Dendritic cell treated with granulocyte-macrophage colony-stimulating factor and Interleukin-4, amounts not matched to agents 40 ng/mL and 50 ng/mL, for 4 days (primary cell): ENCODE data around the gene ADGRF1.
"Not testable (repeated sequence)": the region's sequence is repeated elsewhere in the genome, so short reads cannot be mapped to it uniquely, and the experiment has no call there.

ENCODE experiments used
- H3K27ac Mint-ChIP-seq: one replicate; pipeline ENCODE4 v1.8.0; 2022; ENCODE audit warnings: mild to moderate bottlenecking, mixed read lengths
- H3K27me3 Mint-ChIP-seq: one replicate; pipeline ENCODE4 v1.8.0; 2022; ENCODE audit warnings: mild to moderate bottlenecking, mixed read lengths
- H3K36me3 Mint-ChIP-seq: one replicate; pipeline ENCODE4 v1.8.0; 2022; ENCODE audit warnings: low read depth, mixed read lengths
- H3K4me1 Mint-ChIP-seq: one replicate; pipeline ENCODE4 v1.8.0; 2022; ENCODE audit warnings: low read depth, mixed read lengths
- H3K4me3 Mint-ChIP-seq: one replicate; pipeline ENCODE4 v1.8.0; 2022; ENCODE audit warnings: mild to moderate bottlenecking, moderate library complexity, mixed read lengths
- H3K9me3 Mint-ChIP-seq: one replicate; pipeline ENCODE4 v1.8.0; 2022; ENCODE audit warnings: mixed read lengths
- intact Hi-C: fragments of 100-400 bp; cut with micrococcal nuclease; formaldehyde crosslinking; loops from one replicate; pipeline ENCODE4 v1.15.0; 2022

ADGRF1 gene

DNA sequence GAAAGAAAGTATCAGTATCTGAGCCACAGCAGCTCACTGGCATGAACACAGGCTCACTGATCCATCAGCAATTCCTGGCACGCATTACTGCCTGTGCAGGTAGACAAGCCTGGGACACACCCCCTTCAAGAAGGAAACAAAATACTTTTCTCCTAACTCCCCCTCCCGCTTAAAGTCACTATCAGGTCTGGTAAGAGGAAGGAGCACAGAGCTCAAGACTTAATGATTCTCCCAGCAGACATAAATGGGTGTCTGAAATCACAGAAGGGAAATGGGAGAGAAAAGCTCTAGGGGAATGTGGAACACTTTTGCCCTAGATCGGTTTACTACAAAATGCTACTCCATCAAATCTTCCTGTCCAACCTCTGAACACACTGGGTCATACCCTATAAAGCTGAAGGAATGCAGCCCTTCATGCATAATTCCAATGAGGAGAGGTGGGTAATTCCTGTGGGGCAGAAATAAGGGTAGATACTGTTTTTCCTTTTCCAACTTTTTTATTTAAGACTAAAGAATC is at the start of gene ADGRF1:
ADGRF1 (minus strand) TSS at position 58 of the 517 bp plus-strand sequence. CDS start 13,271 bp downstream, outside the sequence.
- H3K27me3 Mint-ChIP-seq: peaks cover 4% of the 10 kb centered on the region
- no peak within 1 kb of the TSS for H3K4me3 Mint-ChIP-seq
- H3K27ac Mint-ChIP-seq: no peak within 1 kb of the TSS
- intact Hi-C loops: no loop called here
- H3K9me3 Mint-ChIP-seq: no peaks in the 10 kb centered on the region
- peaks cover 4% of the 10 kb centered on the region for H3K4me1 Mint-ChIP-seq
- H3K36me3 Mint-ChIP-seq: no peaks in the 10 kb centered on the region

DNA sequence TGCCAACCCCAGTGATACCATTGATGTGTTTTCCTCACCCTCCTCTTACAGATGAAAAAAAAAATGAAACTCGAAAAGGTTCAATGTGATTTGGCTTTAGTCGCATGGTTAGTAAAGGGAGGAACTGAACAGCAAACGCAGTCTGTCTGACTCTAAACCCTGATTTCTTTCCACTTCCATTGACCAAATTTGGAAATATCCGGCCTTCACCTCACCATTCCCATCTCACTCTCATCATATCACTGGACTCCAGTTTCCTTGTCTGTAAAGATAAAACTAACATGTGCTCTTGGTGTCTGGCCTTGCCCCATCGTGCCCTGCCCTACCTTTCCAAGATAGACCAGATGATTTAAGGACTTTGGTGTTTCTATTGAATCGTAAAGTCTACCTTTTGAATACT is 48.7 kb upstream of the ADGRF1 start:
- Mint-ChIP-seq H3K4me3 (no peak overlapping the region), H3K36me3 (no peaks in the 10 kb centered on the region), H3K27me3 (peaks cover 42% of the 10 kb centered on the region), H3K9me3 (no peaks in the 10 kb centered on the region), H3K4me1 (peaks cover 10% of the 10 kb centered on the region), H3K27ac (no peak overlapping the region)
- intact Hi-C loops: no loop called here

- H3K27ac Mint-ChIP-seq, H3K9me3 Mint-ChIP-seq: not testable (repeated sequence)
These were observed 47.3 kb upstream of the ADGRF1 start for GRCh38 chr6:47089473-47089872.

DNA sequence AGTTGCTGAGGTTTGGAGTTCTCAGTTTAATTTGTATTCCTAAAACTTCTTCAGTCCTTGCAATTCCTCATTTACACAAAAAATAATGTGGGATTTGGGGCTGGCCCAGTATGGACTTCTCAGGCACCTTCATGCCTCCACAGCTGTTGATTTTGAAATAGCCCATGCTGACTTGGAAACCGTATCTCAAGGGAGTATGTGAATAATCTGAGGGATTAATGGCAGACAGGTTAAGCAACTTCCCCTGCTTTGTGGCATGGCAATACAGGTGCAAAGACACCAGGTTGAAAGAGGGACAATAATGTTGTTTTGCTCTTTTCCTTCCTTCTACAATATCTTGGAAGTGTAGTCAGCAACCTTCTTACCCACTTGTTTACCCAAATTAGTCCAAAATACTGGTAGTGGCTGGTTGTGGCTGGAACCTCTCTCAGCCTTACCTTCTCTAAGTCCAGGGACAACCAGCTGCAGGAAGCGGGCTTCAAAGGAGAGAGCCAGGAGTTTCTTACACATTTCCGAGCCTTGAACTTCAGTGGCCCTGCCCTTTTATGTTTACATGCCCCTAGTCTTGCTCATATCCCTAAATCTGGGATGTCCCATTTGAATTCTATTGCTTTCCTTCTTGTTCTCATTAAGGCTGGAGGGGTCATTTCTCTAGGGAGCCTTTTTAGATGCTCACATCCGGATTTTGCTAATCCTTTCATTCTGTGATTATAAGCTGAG is 44.1 kb upstream of the ADGRF1 start:
- no peaks in the 10 kb centered on the region for H3K36me3 Mint-ChIP-seq
- H3K4me3 Mint-ChIP-seq: no peak overlapping the region
- no peaks in the 10 kb centered on the region for H3K9me3 Mint-ChIP-seq
- peaks cover 21% of the 10 kb centered on the region for H3K27me3 Mint-ChIP-seq
- H3K4me1 Mint-ChIP-seq: no peaks in the 10 kb centered on the region
- intact Hi-C loops: no loop called here
- H3K27ac Mint-ChIP-seq: no peak overlapping the region

More at GRCh38 chr6:47089473-47089872, 47.3 kb upstream of the ADGRF1 start:
- intact Hi-C loops, H3K4me1 Mint-ChIP-seq, H3K4me3 Mint-ChIP-seq, H3K36me3 Mint-ChIP-seq: not testable (repeated sequence)
- H3K27me3 Mint-ChIP-seq: peaks cover 41% of the 10 kb centered on the region

DNA sequence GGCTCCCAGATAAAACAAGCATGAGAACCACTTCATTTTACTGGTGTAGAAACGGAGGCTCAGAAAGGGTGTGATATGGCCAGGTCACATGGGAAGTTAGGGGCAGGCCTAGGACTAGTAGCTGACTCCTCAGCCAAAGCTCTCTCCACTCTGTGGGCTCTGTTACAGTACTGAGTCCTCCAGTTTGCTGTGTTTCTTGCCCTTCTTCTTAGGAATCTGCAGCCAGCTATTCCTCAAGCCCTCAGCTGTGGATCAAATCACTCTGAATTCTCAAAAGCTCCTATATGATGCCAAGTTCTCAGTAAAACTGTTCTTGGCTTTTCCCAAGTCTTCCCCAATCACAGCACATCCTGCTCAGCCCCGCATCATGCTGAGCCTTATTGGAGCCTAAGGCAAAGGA is 42.5 kb upstream of the ADGRF1 start:
- intact Hi-C loops: no loop called here
- H3K36me3 Mint-ChIP-seq: no peaks in the 10 kb centered on the region
- no peaks in the 10 kb centered on the region for H3K4me1 Mint-ChIP-seq
- no peaks in the 10 kb centered on the region for H3K9me3 Mint-ChIP-seq
- no peak overlapping the region for H3K4me3 Mint-ChIP-seq
- no peak overlapping the region for H3K27ac Mint-ChIP-seq
- H3K27me3 Mint-ChIP-seq: peaks cover 19% of the 10 kb centered on the region

DNA sequence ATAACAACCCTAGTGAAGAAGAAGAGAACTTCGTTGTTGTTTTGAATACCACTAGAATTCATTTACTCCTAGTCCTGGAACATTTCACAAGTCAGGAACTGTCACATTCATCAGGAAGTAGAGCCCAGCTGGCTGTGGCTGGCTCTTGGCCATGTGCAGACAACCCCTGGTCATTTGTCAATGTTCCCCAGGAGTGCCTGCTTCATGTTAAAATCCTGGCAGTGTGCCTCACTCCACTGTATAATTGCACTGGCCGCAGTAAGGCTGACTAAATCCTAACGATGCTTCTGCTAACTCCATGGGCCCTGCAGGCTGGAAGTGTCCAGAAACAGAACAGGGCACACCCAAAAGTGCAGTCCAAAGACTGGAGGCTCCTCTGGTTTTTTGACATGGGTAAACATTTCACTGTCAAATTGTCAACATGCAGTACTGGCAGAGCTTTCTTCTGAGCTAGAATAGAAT is 41.5 kb upstream of the ADGRF1 start:
- Mint-ChIP-seq H3K27ac (no peak overlapping the region), H3K9me3 (no peaks in the 10 kb centered on the region), H3K4me1 (no peaks in the 10 kb centered on the region), H3K36me3 (no peaks in the 10 kb centered on the region), H3K27me3 (peaks cover 13% of the 10 kb centered on the region), H3K4me3 (no peak overlapping the region)
- intact Hi-C loops: no loop called here

- Mint-ChIP-seq H3K9me3 (no peaks in the 10 kb centered on the region), H3K4me1 (no peaks in the 10 kb centered on the region)
These were observed 38.0 kb upstream of the ADGRF1 start for GRCh38 chr6:47080083-47080596.

GRCh38 chr6:47079638-47080037 is 37.5 kb upstream of the ADGRF1 start:
- H3K27ac Mint-ChIP-seq: no peak overlapping the region
- intact Hi-C loops: no loop called here
- no peaks in the 10 kb centered on the region for H3K36me3 Mint-ChIP-seq
- H3K4me3 Mint-ChIP-seq: no peak overlapping the region
- no peaks in the 10 kb centered on the region for H3K9me3 Mint-ChIP-seq
- peaks cover 14% of the 10 kb centered on the region for H3K27me3 Mint-ChIP-seq
- no peaks in the 10 kb centered on the region for H3K4me1 Mint-ChIP-seq

More at GRCh38 chr6:47080083-47080596, 38.0 kb upstream of the ADGRF1 start:
- no peak overlapping the region for H3K4me3 Mint-ChIP-seq
- H3K27ac Mint-ChIP-seq: no peak overlapping the region
- intact Hi-C loops: no loop called here
- H3K36me3 Mint-ChIP-seq: no peaks in the 10 kb centered on the region
- H3K27me3 Mint-ChIP-seq: peaks cover 16% of the 10 kb centered on the region

GRCh38 chr6:47078991-47079390 is 36.9 kb upstream of the ADGRF1 start:
- Mint-ChIP-seq H3K4me1 (no peaks in the 10 kb centered on the region), H3K9me3 (no peaks in the 10 kb centered on the region), H3K36me3 (no peaks in the 10 kb centered on the region), H3K27ac (no peak overlapping the region), H3K27me3 (peaks cover 11% of the 10 kb centered on the region), H3K4me3 (no peak overlapping the region)
- intact Hi-C loops: no loop called here

- peaks cover 11% of the 10 kb centered on the region for H3K27me3 Mint-ChIP-seq
- no peaks in the 10 kb centered on the region for H3K9me3 Mint-ChIP-seq
- no peak overlapping the region for H3K27ac Mint-ChIP-seq
- H3K4me1 Mint-ChIP-seq: no peaks in the 10 kb centered on the region
- intact Hi-C loops: no loop called here
- no peak overlapping the region for H3K4me3 Mint-ChIP-seq
- H3K36me3 Mint-ChIP-seq: no peaks in the 10 kb centered on the region
These were observed 34.6 kb upstream of the ADGRF1 start for GRCh38 chr6:47076422-47077344.

DNA sequence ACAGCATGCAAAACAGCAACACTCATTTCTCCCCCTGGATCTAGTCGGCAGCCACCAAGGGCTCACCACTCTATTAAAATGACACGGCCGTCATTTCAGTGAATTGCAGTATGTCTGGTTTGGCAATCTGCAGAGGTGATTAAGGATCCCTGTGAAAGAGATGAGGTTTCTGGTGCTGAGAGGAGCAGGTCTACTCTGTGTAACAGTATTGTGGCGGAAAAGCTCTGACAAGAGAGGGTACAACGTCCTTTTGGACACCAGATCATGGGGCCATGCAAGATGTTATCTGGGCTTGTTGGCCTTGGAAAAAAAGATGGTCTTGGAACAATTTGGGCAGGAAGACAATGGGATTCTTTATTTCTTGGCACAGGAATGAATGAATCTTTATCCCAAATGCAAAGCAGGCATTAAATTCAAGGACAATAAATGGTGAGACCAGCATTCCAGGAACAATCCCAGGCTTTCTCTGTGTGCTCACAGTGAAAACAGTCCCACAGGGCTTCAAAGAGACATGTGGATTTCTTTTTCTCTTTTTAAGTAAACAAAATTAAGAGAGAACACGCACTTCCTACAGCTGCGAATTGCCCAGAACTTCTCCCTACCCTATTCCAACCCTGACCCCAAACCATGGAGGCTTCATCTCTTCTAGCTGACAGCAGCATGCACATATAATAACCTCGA is 33.7 kb upstream of the ADGRF1 start:
- no peak overlapping the region for H3K4me3 Mint-ChIP-seq
- H3K9me3 Mint-ChIP-seq: no peaks in the 10 kb centered on the region
- H3K4me1 Mint-ChIP-seq: no peaks in the 10 kb centered on the region
- peaks cover 11% of the 10 kb centered on the region for H3K27me3 Mint-ChIP-seq
- intact Hi-C loops: no loop called here
- no peaks in the 10 kb centered on the region for H3K36me3 Mint-ChIP-seq
- no peak overlapping the region for H3K27ac Mint-ChIP-seq

DNA sequence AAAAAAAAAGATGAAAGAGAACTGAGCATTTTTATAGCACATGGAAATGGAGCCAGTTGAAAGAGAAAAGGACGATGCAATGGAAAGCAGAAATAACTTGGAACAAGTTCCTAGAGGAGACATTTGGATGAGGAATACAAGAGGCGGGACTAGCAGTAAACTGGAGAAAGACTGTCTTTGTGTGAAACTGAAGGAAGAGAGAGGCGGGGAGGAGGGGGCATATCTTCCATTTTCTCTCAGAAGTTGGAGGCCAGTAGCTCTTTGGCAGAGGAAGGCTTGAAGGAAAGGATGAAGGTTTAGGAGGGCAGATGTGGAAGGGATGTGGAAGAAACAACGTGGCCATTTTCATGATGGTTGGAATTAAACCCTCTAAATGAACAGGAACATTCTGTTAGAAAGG is 33.0 kb upstream of the ADGRF1 start:
- Mint-ChIP-seq H3K27ac (no peak overlapping the region), H3K4me1 (no peaks in the 10 kb centered on the region), H3K9me3 (no peaks in the 10 kb centered on the region), H3K4me3 (no peak overlapping the region), H3K36me3 (no peaks in the 10 kb centered on the region), H3K27me3 (peaks cover 11% of the 10 kb centered on the region)
- intact Hi-C loops: no loop called here

DNA sequence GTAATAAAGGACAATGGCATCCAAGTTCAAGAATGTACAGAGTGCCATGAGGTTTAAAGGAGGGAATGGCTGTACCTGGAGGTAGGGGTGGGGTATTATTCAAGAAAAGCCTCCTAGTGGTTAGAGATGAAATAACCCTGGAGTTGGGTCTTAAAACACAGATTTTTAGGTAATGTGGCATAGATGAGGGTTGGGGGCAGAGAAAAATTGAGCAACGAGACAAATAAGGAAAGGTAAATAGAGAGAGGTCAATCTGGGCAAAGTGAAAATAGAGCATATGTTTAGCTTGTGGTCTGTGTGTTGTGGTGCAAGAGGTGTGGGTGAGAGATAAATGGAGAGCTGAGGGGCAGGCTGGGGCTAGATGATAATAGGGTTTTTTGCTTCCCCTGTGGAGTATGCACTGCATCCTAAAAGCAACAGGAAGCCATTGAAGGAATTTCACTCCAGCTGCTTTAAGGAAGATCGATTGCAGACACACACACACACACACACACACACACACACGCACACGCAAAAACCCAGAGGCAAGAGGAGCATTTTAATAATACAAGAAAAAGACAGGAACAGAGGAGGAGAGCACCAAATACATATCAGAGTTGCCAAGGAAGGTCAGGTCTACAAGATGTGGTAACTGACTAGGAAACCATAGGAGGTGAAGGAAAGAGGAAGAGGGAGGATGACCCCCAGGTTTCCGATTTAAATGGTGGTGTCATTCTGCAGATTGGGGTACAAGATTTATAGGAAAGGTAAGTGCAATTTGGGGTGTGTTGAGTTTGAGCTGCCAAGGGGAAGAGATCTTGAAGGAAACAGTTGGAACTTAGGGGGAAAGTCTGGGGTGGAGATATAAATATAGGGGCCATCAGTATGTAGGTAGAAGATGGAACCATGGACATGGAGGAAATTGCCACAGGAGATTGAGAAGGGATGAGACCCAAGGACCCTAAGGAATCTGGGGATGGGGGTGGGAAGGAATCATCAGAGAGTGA is 31.3 kb upstream of the ADGRF1 start:
- Mint-ChIP-seq H3K9me3 (no peaks in the 10 kb centered on the region), H3K36me3 (no peaks in the 10 kb centered on the region), H3K27me3 (peaks cover 8% of the 10 kb centered on the region), H3K4me3 (no peak overlapping the region), H3K4me1 (no peaks in the 10 kb centered on the region), H3K27ac (no peak overlapping the region)
- intact Hi-C loops: no loop called here
